Measurements from ENCODE around the gene HSPA13. TPM values are rescaled to one million over a fixed set of nuclear protein-coding genes. Genes with fewer than 3 reads are reported as not detected.
"Not testable (repeated sequence)": the region's sequence is repeated elsewhere in the genome, so short reads cannot be mapped to it uniquely, and the experiment has no call there.

The HSPA13 gene
- total RNA-seq, 4 donors from 2014 or later, result 14.4 to 18.7 (median 15.4) TPM

DNA sequence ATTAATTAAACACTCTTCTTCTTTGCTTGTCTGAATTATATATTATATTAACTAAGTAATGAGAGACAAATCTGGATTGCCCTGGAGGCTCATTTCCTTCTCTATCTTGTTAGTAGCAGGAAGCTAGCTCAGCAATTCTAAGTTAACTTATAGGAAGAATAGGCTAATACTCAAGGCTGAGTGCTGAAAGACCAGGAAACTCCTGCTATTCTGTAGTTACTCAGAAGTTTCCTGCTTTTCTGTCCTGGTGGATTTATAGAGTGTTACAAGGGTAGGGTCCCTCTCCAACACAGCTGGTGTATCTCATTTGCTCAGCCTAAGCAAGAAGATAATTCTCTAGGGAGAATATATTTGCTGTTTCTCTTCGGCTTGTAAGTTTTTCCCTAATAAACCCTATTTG lies 29.2 kb downstream of the HSPA13 start:
- H3K27me3 ChIP-seq, result no peaks in the 10 kb centered on the region
- no peaks in the 10 kb centered on the region for H3K36me3 ChIP-seq
- no peak overlapping the region for H3K27ac ChIP-seq (replicated peaks in 1 of 4)
- 60% methylated on average over 1 of the region's 1 CpG for WGBS
- DNase-seq (ENCODE audit: extremely low spot score), result no peak
- no peak overlapping the region for H3K4me3 ChIP-seq
- intact Hi-C loops (cut with DNase I), result no loop called here
- H3K9me3 ChIP-seq, result no peaks in the 10 kb centered on the region
- no peak for TF ChIP-seq POLR2AphosphoS5 (IDR thresholded peaks at IDR 0.05)
- TF ChIP-seq POLR2A (IDR thresholded peaks at IDR 0.05; ENCODE audit: low read depth), result no peak
- no peak for TF ChIP-seq EP300 (IDR thresholded peaks at IDR 0.05)
- TF ChIP-seq, protein P1, sequence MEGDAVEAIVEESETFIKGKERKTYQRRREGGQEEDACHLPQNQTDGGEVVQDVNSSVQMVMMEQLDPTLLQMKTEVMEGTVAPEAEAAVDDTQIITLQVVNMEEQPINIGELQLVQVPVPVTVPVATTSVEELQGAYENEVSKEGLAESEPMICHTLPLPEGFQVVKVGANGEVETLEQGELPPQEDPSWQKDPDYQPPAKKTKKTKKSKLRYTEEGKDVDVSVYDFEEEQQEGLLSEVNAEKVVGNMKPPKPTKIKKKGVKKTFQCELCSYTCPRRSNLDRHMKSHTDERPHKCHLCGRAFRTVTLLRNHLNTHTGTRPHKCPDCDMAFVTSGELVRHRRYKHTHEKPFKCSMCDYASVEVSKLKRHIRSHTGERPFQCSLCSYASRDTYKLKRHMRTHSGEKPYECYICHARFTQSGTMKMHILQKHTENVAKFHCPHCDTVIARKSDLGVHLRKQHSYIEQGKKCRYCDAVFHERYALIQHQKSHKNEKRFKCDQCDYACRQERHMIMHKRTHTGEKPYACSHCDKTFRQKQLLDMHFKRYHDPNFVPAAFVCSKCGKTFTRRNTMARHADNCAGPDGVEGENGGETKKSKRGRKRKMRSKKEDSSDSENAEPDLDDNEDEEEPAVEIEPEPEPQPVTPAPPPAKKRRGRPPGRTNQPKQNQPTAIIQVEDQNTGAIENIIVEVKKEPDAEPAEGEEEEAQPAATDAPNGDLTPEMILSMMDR (IDR thresholded peaks at IDR 0.05), result no peak
- no peaks in the 10 kb centered on the region for H3K4me1 ChIP-seq

DNA sequence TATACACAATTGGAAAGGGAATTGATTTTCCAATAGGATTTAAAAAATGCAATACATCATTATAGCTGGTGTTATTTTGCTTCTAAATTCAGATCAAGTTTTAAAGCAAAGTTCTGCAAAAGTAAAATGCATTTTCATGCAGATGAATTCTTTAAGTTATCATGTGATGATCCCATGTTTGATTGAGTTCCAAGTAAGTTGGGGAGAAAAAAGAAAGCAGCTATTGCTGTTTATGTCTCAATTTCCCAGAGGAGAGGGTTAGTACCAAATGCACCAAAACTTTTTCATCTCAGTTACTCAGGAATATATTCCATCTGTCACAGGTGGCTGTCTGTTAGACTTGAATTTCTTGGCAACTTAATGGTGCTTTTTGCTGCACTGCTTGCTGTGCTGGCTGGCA lies 29.7 kb downstream of the HSPA13 start:
- Histone ChIP-seq H3K27me3 (no peaks in the 10 kb centered on the region), H3K4me3 (no peak overlapping the region), H3K4me1 (no peaks in the 10 kb centered on the region), H3K9me3 (no peaks in the 10 kb centered on the region), H3K36me3 (no peaks in the 10 kb centered on the region), H3K27ac (replicated peaks in 1 of 4) (no peak overlapping the region)
- intact Hi-C loops (cut with DNase I), result no loop called here
- TF ChIP-seq EP300 (IDR thresholded peaks at IDR 0.05) (no peak), POLR2AphosphoS5 (IDR thresholded peaks at IDR 0.05) (no peak), POLR2A (IDR thresholded peaks at IDR 0.05; ENCODE audit: low read depth) (no peak)
- TF ChIP-seq, protein P1 (IDR thresholded peaks at IDR 0.05), result no peak
- DNase-seq (ENCODE audit: extremely low spot score), result no peak

DNA sequence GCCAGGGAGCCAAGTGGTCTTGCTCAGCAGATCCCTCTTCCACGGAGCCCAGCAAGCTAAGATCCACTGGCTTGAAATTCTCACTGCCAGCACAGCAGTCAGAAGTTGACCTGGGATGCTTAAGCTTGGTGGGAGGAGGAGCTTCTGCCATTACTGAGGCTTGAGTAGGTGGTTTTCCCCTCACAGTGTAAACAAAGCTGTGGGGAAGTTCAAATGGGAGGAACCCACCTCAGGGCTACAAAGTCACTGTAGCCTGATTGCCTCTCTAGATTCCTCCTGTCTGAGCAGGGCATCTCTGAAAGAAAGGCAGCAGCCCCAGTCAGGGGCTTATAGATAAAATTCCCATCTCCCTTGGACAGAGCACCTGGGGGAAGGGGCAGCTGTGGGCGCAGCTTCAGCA lies 55.6 kb downstream of the HSPA13 start:
- WGBS, result 71% methylated on average over 2 of the region's 2 CpGs
- H3K36me3 ChIP-seq; H3K4me1 ChIP-seq; DNase-seq (ENCODE audit: extremely low spot score); H3K27me3 ChIP-seq; intact Hi-C loops (cut with DNase I); H3K9me3 ChIP-seq; H3K27ac ChIP-seq (replicated peaks in 1 of 4); H3K4me3 ChIP-seq: not testable (repeated sequence)

DNA sequence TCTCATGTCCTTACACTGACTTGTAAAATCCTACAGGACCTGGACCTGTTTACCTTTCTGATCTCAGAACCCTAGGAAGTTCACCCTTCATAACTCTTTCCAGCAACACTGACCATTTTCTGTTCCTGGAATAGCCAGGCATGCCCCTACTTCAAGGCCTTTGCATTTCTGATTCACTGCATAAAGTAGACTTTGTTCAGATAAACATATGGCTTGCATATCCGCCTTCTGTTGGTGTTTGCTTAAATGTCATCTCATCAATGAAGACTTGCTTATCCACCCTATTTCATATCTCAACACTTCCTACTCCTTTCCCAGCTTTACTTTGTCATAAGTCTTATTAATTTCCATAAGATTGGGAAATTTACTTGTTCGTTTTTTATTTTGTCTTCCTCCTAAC lies 57.4 kb downstream of the HSPA13 start:
- H3K36me3 ChIP-seq, result no peaks in the 10 kb centered on the region
- no peak for DNase-seq (ENCODE audit: extremely low spot score)
- H3K27me3 ChIP-seq, result peaks cover 0 to 7% (median 0%) of the 10 kb centered on the region in 4 donors
- no peaks in the 10 kb centered on the region for H3K9me3 ChIP-seq
- TF ChIP-seq EP300 (IDR thresholded peaks at IDR 0.05) (no peak), POLR2A (IDR thresholded peaks at IDR 0.05; ENCODE audit: low read depth) (no peak), POLR2AphosphoS5 (IDR thresholded peaks at IDR 0.05) (no peak)
- TF ChIP-seq, protein P1 (IDR thresholded peaks at IDR 0.05), result no peak
- 65% methylated on average over 2 of the region's 2 CpGs for WGBS
- H3K27ac ChIP-seq (replicated peaks in 1 of 4), result no peak overlapping the region
- H3K4me1 ChIP-seq, result no peaks in the 10 kb centered on the region
- intact Hi-C loops (cut with DNase I), result no loop called here
- no peak overlapping the region for H3K4me3 ChIP-seq

Other genes starting within 250 kb of the HSPA13 start
- not detected for gene LIPI, start 172.2 kb downstream of the HSPA13 start, total RNA-seq
- 1 to 10 TPM in 1 of 4 donors, under 1 TPM in 3; 0.29 to 1.6 (median 0.62) TPM for gene RBM11, start 167.0 kb downstream of the HSPA13 start, total RNA-seq
- 10 to 100 TPM in 1 of 4 donors, 1 to 10 TPM in 3; 1.6 to 22.5 (median 2.9) TPM for gene SAMSN1, start 163.2 kb upstream of the HSPA13 start, total RNA-seq

All from esophagus muscularis mucosa (tissue), 4 donors.